GM18519 (cell line): ENCODE measurements around the gene LPGAT1.
"Not testable (repeated sequence)": the region's sequence is repeated elsewhere in the genome, so short reads cannot be mapped to it uniquely, and the experiment has no call there.

Experiments used
- ATAC-seq: cut with Tn5 transposase; IDR thresholded peaks from one replicate; pipeline ENCODE4 v1.9.1; 2021; ENCODE audit warnings: mild to moderate bottlenecking, moderate library complexity; ENCODE audit not compliant: unreplicated experiment, low FRiP score

The LPGAT1 gene

GRCh38 chr1:211830328-211831142, at the start of gene LPGAT1:
Gene LPGAT1, minus strand, starts transcription at chr1:211830763. Its CDS starts 1,467 bp downstream, at chr1:211829296.
- ATAC-seq = peak; percentile 34

GRCh38 chr1:211879475-211879874, 48.9 kb upstream of the LPGAT1 start:
- ATAC-seq = no peak

- no peak for ATAC-seq
These were observed 46.5 kb upstream of the LPGAT1 start for GRCh38 chr1:211876851-211877590.

GRCh38 chr1:211875541-211875940, 45.0 kb upstream of the LPGAT1 start:
- no peak for ATAC-seq

- ATAC-seq = no peak
These were observed 44.2 kb upstream of the LPGAT1 start for GRCh38 chr1:211874521-211875347.

GRCh38 chr1:211873731-211874130, 43.2 kb upstream of the LPGAT1 start:
- not testable (repeated sequence) for ATAC-seq

- ATAC-seq = no peak
These were observed 39.6 kb upstream of the LPGAT1 start for GRCh38 chr1:211870156-211870555.

- no peak for ATAC-seq
These were observed 34.6 kb upstream of the LPGAT1 start for GRCh38 chr1:211865180-211865579.

GRCh38 chr1:211859405-211859804, 28.8 kb upstream of the LPGAT1 start:
- ATAC-seq = no peak

GRCh38 chr1:211851174-211851573, 20.6 kb upstream of the LPGAT1 start:
- no peak for ATAC-seq

GRCh38 chr1:211843507-211844298, 13.1 kb upstream of the LPGAT1 start:
- ATAC-seq = no peak

- ATAC-seq = no peak
These were observed 12.5 kb upstream of the LPGAT1 start for GRCh38 chr1:211843018-211843417.

GRCh38 chr1:211842518-211842917, 12.0 kb upstream of the LPGAT1 start:
- no peak for ATAC-seq

GRCh38 chr1:211839106-211839505, 8.5 kb upstream of the LPGAT1 start:
- ATAC-seq = no peak

GRCh38 chr1:211833174-211833820, 2.7 kb upstream of the LPGAT1 start:
- no peak for ATAC-seq

- no peak for ATAC-seq
These were observed 2.1 kb upstream of the LPGAT1 start for GRCh38 chr1:211832661-211833060.

- no peak for ATAC-seq
These were observed 1.2 kb upstream of the LPGAT1 start for GRCh38 chr1:211831558-211832323.

- ATAC-seq = no peak
These were observed 572 bp downstream of the LPGAT1 start for GRCh38 chr1:211830055-211830327.
